Measurements from ENCODE around the gene TMEM109.
A peak's percentile ranks its signal among the peaks of the same experiment; 100 is the strongest.

Gene TMEM109

GRCh38 chr11:60912223-60912850, 1.6 kb upstream of the TMEM109 start:
- no peak for TF ChIP-seq CTCF (IDR thresholded peaks at IDR 0.05; ENCODE audit: borderline replicate concordance, insufficient read depth, low read depth, low read length)
- no peak overlapping the region for H3K4me3 ChIP-seq (ENCODE audit: low read depth, low read length)

GRCh38 chr11:60912851-60913528, 968 bp upstream of the TMEM109 start:
- no peak overlapping the region for H3K4me3 ChIP-seq (ENCODE audit: low read depth, low read length)
- no peak for TF ChIP-seq CTCF (IDR thresholded peaks at IDR 0.05; ENCODE audit: borderline replicate concordance, insufficient read depth, low read depth, low read length)

GRCh38 chr11:60914633-60915247, 782 bp downstream of the TMEM109 start:
- no peak for TF ChIP-seq CTCF (IDR thresholded peaks at IDR 0.05; ENCODE audit: borderline replicate concordance, insufficient read depth, low read depth, low read length)
- H3K4me3 ChIP-seq (ENCODE audit: low read depth, low read length), result peak overlapping the region; percentile 93

GRCh38 chr11:60915248-60915914, 1.4 kb downstream of the TMEM109 start:
- peak overlapping the region; percentile 93 for H3K4me3 ChIP-seq (ENCODE audit: low read depth, low read length)
- peak; percentile 41; the same call in 1 of the 2 replicates for TF ChIP-seq CTCF (IDR thresholded peaks at IDR 0.05; ENCODE audit: borderline replicate concordance, insufficient read depth, low read depth, low read length)

- no peak for TF ChIP-seq CTCF (IDR thresholded peaks at IDR 0.05; ENCODE audit: borderline replicate concordance, insufficient read depth, low read depth, low read length)
- no peak overlapping the region for H3K4me3 ChIP-seq (ENCODE audit: low read depth, low read length)
Measured at GRCh38 chr11:60916669-60917206, 2.8 kb downstream of the TMEM109 start.

- no peak for TF ChIP-seq CTCF (IDR thresholded peaks at IDR 0.05; ENCODE audit: borderline replicate concordance, insufficient read depth, low read depth, low read length)
- no peak overlapping the region for H3K4me3 ChIP-seq (ENCODE audit: low read depth, low read length)
Measured at GRCh38 chr11:60917267-60917666, 3.3 kb downstream of the TMEM109 start.
